ENCODE measurements around the gene IP6K1. TPM values are rescaled to one million over a fixed set of nuclear protein-coding genes. Genes with fewer than 3 reads are reported as not detected.
A peak's percentile ranks its signal among the peaks of the same experiment; 100 is the strongest.

Gene IP6K1
- total and polyA plus RNA-seq, 2 donors (not counting 1 experiment from before 2014, with no cell fraction given): 27.8 to 77.8 TPM

DNA sequence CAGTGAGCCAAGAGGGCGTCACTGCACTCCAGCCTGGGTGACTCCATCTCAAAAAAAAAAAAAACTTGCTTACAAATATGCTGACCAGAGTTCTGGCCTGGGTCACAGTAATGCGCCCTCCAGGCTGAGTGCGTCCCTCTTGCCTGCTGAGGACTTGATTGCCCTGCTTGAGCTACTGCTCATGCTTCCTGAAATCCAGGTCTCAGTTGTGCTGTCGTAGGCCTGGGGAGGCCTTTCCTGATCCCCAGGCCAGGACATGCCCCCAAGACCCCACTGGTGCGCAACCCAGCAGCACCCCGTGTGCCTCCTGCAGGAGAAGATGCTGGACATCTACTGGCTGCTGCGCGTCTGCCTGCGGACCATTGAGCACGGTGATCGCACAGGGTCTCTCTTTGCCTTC, 74.2 kb downstream of the IP6K1 start:
- Histone ChIP-seq H3K4me2 (replicated peaks; ENCODE audit: low read depth, low read length, poor library complexity, severe bottlenecking) (no peak overlapping the region), H4K20me1 (ENCODE audit: control insufficient read depth, insufficient read depth, low read length, poor library complexity, severe bottlenecking) (no peaks in the 10 kb centered on the region), H3K79me2 (ENCODE audit: control insufficient read depth, insufficient read depth, low read length) (no peaks in the 10 kb centered on the region), H3K27ac (ENCODE audit: low read length in 2 of 2) (no peak overlapping the region), H3K4me1 (ENCODE audit: control insufficient read depth in 2 of 2, insufficient read depth in 2 of 2, low read length in 2 of 2) (peaks cover 0 to 8% of the 10 kb centered on the region in 2 donors), H3K9me3 (ENCODE audit: control extremely low read depth in 1 of 3, control insufficient read depth in 2 of 3, insufficient read depth in 1 of 3, low read length in 2 of 3) (no peaks in the 10 kb centered on the region), H3K27me3 (replicated peaks in 1 of 4; ENCODE audit: control extremely low read depth in 1 of 4, control insufficient read depth in 3 of 4, insufficient read depth in 4 of 4, low read length in 3 of 4) (no peaks in the 10 kb centered on the region), H3K36me3 (replicated peaks in 1 of 2; ENCODE audit: control extremely low read depth in 1 of 2, control insufficient read depth in 1 of 2, extremely low read depth in 1 of 2, insufficient read depth in 2 of 2, low read length in 1 of 2) (peaks cover 0 to 5% of the 10 kb centered on the region in 2 experiments), H2AFZ (ENCODE audit: insufficient read depth, low read depth, low read length, poor library complexity, severe bottlenecking) (no peak overlapping the region), H3K4me3 (ENCODE audit: control extremely low read depth in 1 of 5, extremely low read depth in 1 of 5, insufficient read depth in 1 of 5, low read depth in 2 of 5, low read length in 4 of 5) (no peak overlapping the region), H3K9ac (ENCODE audit: low read length) (no peak overlapping the region)
- Mint-ChIP-seq H3K4me1 (peaks cover 3% of the 10 kb centered on the region), H3K4me3 (no peak overlapping the region), H3K27ac (no peak overlapping the region), H3K27me3 (no peaks in the 10 kb centered on the region), H3K9me3 (ENCODE audit: insufficient read depth) (no peaks in the 10 kb centered on the region)
- DNase-seq: peak; percentile 15
- intact Hi-C loops (cut with micrococcal nuclease): no loop called here
- ChIA-PET CTCF (no interaction called here), POLR2A (no interaction called here)
- ATAC-seq (ENCODE audit: low read depth): no peak
- TF ChIP-seq, protein P1, sequence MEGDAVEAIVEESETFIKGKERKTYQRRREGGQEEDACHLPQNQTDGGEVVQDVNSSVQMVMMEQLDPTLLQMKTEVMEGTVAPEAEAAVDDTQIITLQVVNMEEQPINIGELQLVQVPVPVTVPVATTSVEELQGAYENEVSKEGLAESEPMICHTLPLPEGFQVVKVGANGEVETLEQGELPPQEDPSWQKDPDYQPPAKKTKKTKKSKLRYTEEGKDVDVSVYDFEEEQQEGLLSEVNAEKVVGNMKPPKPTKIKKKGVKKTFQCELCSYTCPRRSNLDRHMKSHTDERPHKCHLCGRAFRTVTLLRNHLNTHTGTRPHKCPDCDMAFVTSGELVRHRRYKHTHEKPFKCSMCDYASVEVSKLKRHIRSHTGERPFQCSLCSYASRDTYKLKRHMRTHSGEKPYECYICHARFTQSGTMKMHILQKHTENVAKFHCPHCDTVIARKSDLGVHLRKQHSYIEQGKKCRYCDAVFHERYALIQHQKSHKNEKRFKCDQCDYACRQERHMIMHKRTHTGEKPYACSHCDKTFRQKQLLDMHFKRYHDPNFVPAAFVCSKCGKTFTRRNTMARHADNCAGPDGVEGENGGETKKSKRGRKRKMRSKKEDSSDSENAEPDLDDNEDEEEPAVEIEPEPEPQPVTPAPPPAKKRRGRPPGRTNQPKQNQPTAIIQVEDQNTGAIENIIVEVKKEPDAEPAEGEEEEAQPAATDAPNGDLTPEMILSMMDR (IDR thresholded peaks at IDR 0.05): no peak
- TF ChIP-seq EZH2 (IDR thresholded peaks at IDR 0.05; ENCODE audit: borderline replicate concordance, insufficient read depth, low read depth, low read length, poor library complexity, severe bottlenecking): no peak
- WGBS (ENCODE audit: insufficient coverage): 98% methylated on average over 10 of the region's 11 CpGs

DNA sequence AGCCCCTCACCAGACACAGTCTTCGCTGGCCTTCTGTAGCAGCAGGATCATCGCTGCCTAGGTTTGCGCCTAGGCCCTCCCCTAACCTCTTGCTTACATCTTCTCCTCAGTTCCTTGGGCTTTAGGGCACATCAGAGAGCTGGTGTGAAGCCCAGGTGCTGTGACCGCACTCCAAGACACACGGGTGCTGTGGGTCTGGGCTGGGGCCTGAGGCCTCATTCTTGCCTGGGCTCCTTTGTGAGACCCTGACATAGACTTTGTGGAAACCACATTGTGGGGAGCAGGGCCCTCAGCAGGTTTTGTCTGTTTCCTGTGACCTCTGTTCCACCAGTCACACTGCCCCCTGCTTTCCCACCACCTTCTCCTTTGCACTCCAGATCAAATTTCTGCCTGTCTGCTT, 74.9 kb downstream of the IP6K1 start:
- H3K9me3 Mint-ChIP-seq (ENCODE audit: insufficient read depth): no peaks in the 10 kb centered on the region
- intact Hi-C loops (cut with micrococcal nuclease): no loop called here
- H3K4me3 Mint-ChIP-seq: no peak overlapping the region
- H2AFZ ChIP-seq (ENCODE audit: insufficient read depth, low read depth, low read length, poor library complexity, severe bottlenecking): no peak overlapping the region
- no peak overlapping the region for H3K4me2 ChIP-seq (replicated peaks; ENCODE audit: low read depth, low read length, poor library complexity, severe bottlenecking)
- TF ChIP-seq, protein P1 (IDR thresholded peaks at IDR 0.05): no peak
- no peak for TF ChIP-seq EZH2 (IDR thresholded peaks at IDR 0.05; ENCODE audit: borderline replicate concordance, insufficient read depth, low read depth, low read length, poor library complexity, severe bottlenecking)
- peaks cover 0 to 8% of the 10 kb centered on the region in 2 donors for H3K4me1 ChIP-seq (ENCODE audit: control insufficient read depth in 2 of 2, insufficient read depth in 2 of 2, low read length in 2 of 2)
- peaks cover 0 to 8% of the 10 kb centered on the region in 2 experiments for H3K36me3 ChIP-seq (replicated peaks in 1 of 2; ENCODE audit: control extremely low read depth in 1 of 2, control insufficient read depth in 1 of 2, extremely low read depth in 1 of 2, insufficient read depth in 2 of 2, low read length in 1 of 2)
- H3K9me3 ChIP-seq (ENCODE audit: control extremely low read depth in 1 of 3, control insufficient read depth in 2 of 3, insufficient read depth in 1 of 3, low read length in 2 of 3): no peaks in the 10 kb centered on the region
- H4K20me1 ChIP-seq (ENCODE audit: control insufficient read depth, insufficient read depth, low read length, poor library complexity, severe bottlenecking): no peaks in the 10 kb centered on the region
- H3K9ac ChIP-seq (ENCODE audit: low read length): no peak overlapping the region
- WGBS (ENCODE audit: insufficient coverage): 35% methylated on average over 5 of the region's 5 CpGs
- peaks cover 3% of the 10 kb centered on the region for H3K4me1 Mint-ChIP-seq
- H3K4me3 ChIP-seq (ENCODE audit: control extremely low read depth in 1 of 5, extremely low read depth in 1 of 5, insufficient read depth in 1 of 5, low read depth in 2 of 5, low read length in 4 of 5): no peak overlapping the region
- H3K79me2 ChIP-seq (ENCODE audit: control insufficient read depth, insufficient read depth, low read length): no peaks in the 10 kb centered on the region
- no peaks in the 10 kb centered on the region for H3K27me3 ChIP-seq (replicated peaks in 1 of 4; ENCODE audit: control extremely low read depth in 1 of 4, control insufficient read depth in 3 of 4, insufficient read depth in 4 of 4, low read length in 3 of 4)
- ATAC-seq (ENCODE audit: low read depth): no peak
- no peak overlapping the region for H3K27ac ChIP-seq (ENCODE audit: low read length in 2 of 2)
- no peak overlapping the region for H3K27ac Mint-ChIP-seq
- DNase-seq: no peak
- ChIA-PET POLR2A (interaction anchor here (0.6 kb wide), 1 partner anchor 524 kb away, joined by 3 read pairs; the partner anchor contains the start of gene GNAI2), CTCF (interaction anchor here (1.3 kb wide), 1 partner anchor 94 kb away, joined by 3 read pairs; no protein-coding TSS in a partner anchor)
- no peaks in the 10 kb centered on the region for H3K27me3 Mint-ChIP-seq
